ENCODE data around the gene OR56A1.
"Not testable (repeated sequence)": the region's sequence is repeated elsewhere in the genome, so short reads cannot be mapped to it uniquely, and the experiment has no call there.

The OR56A1 gene, protein sequence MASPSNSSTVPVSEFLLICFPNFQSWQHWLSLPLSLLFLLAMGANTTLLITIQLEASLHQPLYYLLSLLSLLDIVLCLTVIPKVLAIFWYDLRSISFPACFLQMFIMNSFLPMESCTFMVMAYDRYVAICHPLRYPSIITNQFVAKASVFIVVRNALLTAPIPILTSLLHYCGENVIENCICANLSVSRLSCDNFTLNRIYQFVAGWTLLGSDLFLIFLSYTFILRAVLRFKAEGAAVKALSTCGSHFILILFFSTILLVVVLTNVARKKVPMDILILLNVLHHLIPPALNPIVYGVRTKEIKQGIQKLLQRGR

DNA sequence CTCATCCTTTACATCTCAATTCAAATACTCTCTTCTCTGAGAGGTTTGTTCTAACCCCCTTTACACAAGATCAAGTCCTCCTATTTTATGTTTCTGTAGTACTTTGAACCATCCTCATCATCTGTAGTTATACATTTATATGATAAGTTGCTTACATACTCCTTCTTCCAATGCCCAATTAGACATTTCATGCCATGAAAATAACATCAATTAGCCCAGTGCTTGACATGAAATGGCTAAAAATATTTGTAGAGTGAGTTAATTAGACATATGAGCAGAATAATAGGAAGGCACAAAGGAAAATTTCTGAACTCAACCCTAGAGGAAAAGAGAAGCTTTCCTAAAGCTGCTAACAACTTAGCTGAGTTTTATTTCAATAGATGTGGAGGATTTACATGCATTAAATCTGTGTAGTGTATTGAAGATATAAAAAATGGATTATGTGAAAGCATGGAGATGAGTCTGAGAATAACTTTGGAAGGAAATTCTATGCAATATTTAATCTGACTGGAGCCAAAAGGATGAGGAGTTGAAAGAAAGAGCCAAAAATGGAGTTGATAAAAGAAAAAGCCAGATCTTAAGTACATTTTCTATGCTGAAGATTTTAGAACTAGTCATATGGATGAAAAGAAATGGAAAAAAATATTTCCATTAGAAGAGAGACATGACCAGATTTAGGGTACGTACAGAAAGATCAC, at the start of gene OR56A1:
TSS of gene OR56A1 (minus strand) at position 51 of the 698 bp plus-strand sequence. CDS start 3,066 bp downstream, outside the sequence.
- DNase-seq: no peak

DNA sequence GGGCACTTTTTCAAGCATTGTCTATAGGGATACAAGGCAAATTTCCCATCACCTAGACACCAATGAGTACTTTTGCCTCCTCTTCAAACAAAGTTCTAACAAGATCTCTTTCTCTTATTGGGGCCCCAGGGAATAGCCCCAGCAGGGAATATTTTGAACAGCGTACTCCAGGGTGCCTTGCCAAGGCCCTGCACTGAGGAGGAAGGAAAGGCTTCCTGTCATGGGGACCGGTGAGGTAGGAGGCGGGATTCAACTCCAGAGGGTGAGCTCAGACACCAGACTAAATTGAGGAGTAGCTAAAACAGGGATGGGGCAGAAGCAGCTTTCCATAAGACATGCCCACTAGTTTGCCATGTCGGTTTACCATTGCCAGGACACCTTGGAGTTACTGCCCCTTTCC, 48.9 kb upstream of the OR56A1 start:
- no peak for DNase-seq

DNA sequence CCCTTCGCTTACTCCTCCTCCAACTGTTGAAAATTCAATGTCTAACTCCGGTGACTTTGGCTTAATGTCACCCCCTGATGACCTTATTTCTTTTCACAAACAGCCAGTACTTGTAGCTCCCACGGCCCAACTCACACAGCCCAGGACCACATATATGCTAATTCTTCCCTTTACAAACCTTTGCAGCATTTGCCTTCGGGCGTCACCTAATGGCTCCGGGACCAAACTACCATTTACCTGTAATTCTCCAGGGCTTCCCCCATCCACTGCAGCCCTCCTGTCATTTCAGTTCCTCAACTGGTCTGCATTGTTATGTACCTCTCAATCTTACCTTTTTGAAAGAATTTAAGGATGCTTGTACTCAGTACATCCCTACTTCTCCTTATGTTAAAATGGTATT, 47.2 kb upstream of the OR56A1 start:
- DNase-seq: no peak

DNA sequence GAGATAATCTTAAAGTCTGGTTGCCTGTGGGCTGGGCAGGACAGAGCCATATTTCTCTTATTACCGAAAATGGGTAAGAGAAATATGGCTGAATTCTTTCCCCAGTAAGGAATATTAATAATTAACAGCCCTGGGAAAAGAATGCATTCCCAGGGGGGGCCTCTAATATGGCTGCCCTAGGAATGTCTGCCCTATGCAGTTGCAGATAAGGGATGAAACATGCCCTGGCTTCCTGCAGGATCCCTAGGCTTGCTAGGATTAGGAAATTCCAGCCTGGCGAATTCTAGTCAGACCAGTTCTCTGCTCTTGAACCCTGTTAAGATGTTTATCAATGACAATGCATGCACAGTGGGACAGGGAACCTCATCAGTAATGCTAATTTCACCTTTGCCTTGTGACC, 45.9 kb upstream of the OR56A1 start:
- not testable (repeated sequence) for DNase-seq

DNA sequence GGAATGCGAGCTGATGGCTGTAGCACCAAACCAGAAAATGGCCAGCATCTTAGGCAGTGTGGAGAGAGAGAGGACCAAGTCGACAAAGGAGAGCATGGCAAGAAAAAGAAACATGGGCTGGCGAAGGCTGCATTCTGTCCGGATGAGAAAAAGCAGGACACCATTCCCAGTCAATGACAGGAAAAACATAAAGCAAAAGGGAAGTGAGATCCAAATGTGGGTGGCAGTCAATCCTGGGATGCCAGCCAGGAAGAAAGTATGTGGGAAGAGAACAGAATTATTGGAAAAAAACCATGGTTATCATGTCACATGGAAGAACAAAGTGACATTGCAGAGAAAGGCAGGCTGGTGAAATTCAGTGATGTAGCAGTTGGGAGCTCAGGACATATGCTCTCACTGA, 36.9 kb upstream of the OR56A1 start:
- no peak for DNase-seq

DNA sequence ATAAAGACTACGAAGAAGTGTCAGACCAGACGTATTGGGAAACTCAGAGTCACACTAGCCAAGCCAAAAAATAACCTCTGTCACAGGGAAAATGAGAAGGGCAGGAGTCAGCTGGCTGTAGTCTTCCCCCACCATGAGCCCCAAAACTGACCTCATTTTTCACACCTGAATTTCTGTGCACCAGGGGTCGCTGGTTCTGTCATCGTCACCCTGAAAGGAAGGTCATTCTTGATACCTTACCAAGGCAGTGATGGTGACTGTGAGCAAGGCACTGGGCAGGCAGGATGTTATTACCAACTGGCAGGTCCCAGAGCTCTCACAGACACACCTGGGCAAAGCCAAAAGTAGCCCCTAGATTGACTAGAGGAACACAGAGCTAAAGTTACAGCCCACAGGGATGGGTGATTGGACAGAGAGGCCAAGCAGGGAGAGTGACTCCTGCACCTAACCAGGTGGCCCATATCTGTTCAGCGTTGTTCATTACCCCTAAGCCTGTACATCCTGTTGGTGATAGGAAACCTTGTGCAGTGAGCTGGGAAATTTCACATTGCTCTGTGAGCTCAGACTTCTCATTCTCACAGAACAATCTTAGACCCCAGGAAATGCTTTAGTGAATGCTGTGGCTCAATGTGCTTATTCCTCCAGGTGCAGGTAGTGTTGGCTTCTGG, 32.3 kb upstream of the OR56A1 start:
- no peak for DNase-seq

DNA sequence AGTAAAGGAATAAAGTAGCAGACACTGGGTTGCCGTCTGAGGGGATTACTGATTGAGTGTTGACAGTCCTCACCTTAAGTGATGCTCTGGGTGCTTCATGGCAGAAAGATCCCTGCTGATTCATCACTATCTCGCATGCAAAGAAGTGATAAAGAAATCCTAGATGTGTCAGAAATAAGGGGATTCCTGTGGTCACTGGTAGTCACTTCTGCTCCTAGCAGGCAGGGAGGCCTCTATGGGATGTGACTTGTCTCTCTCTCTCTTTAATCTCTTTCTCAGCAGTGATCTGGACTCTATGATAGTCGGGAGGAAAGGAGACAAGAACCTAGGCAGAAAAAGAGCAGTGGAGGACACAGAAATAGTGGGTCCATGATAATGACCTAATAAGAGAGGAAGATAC, 30.9 kb upstream of the OR56A1 start:
- DNase-seq: no peak

DNA sequence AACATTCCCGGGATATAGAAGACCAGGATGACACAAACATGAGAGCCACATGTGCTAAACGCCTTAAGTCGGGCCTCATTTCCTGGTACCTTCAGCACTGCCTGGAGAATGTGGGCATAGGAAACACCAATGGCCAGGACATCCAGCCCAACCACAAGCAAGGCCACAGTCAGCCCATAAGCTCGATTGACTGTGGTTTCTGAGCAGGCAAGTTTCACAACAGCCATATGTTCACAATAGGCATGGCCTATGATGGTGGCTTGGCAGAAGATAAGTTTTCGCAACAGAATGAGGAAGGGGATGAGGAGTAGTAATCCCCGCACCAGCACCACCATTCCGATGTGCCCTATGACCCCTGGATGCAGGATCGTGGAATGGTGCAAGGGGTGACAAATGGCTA, 26.9 kb upstream of the OR56A1 start:
- no peak for DNase-seq

DNA sequence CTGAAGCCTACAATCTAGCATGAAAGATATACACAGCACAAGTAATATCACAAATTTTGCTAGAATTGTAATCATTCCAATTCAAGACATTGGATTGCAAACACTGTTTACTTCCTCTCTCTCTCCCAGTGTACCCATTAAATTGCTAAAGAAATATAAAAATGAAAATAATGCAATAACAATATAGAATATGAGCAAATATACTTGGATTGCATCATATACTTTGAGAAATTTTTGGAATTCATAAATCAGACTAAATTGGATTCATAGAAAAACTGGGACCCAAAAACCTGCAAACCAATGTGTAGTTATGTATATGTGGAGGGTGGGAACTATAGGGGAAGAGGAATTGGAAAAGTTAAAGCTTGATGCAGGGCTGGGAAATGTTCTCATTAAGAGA, 25.0 kb upstream of the OR56A1 start:
- no peak for DNase-seq

DNA sequence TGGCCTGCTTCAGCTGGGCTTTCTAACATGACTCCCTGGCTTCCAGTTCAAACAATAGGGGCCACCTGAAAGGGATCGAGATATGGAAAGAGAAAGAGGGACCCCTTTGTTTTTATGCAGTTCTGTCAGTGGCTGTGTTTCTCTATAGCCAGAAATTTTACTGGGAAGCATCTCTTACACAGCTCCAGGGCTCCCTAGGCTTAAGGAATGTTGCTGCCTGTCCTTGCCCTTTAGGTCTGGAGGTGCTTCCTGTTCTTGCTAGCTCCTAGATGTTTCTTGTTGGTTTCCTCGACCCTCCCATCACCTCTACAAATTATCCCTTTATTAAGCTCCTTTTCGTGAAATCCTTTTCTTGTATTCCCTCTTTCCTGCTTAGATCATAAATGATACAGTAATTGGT, 21.8 kb upstream of the OR56A1 start:
- no peak for DNase-seq

DNA sequence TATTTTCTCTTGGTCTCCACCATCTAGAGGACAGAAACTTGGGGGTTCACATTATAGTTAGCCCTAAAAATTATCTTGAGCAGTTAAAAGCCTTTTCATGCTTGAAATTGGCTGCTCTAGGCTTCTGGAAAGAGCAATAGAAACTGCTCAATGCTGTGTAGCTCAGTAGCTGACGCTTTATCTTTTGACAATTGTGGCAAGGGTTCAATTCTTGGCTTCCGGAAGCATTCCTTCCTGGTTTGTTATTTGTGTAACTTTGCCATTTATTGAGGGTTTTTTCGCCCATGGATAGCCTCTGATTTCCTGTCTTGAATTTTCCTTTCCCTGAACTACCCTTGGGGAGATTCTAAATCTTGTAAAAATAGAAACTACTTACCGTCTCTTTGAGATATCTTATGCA, 10.3 kb upstream of the OR56A1 start:
- DNase-seq: no peak

DNA sequence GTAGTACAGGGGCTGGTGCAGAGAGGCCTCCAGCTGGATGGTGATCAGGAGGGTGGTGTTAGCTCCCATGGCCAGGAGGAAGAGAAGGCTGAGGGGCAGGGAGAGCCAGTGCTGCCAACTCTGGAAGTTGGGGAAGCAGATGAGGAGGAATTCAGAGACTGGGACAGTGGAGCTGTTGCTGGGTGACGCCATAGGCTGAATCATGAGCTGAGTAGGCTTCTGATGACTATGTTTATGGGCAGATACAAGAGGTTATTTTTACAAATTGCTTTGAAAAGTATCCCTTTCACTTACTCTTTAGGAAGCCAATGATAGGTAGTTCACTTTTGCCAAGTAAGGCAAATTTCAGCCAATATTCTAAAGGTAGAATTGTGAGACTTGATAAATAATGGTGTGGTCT, 3.1 kb downstream of the OR56A1 start:
- no peak for DNase-seq

DNA sequence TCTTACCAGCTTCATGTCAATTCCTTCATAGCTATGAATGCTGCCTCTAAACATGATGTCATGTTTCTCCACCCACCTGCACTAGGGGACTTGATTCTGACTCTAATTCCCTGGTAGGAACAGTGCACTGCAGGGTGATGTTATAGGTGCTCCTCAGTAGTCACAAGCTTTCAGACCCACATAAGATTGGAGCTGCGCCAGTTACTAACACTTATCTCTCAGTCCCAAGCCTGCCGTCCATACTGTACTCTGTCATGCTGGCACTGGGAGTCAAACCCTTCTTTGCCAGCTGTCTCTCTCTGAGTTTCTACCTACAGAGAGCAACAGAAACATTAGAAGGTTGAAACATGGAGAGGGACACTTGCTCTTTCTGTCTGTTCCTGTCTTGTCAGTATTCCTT, 5.5 kb downstream of the OR56A1 start:
- no peak for DNase-seq

DNA sequence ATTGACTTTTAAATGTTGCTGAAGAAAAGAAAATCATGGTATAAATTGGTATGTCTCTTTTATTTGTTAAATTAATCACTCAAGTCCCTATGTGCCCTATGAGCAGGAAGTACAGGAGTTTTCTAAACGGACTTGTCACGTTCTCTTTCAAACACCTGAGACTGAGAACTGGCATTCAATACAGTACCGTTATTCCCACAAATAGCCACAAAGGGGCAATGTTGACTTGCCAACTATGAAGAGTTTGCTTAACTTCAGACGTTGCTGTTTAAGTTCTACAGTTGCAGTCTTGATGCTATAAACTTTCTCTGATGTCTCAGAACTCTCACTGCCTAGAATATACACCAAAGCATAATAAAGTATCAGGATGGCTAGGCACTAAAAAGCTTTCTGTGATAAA, 7.6 kb downstream of the OR56A1 start:
- no peak for DNase-seq

DNA sequence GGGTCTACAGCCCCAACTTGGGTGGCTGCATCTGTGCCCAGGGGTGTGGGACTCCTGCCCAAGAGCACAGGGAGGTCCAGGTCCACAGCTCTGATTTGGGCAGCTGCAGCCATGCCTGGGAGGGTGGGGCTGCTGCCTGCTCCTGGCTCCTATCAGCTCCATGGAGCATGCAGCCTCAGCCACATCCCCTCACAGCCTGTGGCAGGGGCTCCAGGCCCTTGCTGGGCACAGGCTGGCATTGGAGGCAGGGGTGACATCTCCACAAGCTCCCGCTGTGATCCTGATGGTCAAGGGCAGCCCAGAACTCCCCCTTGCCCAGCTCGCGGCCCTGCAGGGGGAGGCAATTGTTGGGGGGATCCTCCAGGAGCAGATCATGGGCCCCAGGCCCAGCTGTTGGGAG, 17.5 kb downstream of the OR56A1 start:
- no peak for DNase-seq

DNA sequence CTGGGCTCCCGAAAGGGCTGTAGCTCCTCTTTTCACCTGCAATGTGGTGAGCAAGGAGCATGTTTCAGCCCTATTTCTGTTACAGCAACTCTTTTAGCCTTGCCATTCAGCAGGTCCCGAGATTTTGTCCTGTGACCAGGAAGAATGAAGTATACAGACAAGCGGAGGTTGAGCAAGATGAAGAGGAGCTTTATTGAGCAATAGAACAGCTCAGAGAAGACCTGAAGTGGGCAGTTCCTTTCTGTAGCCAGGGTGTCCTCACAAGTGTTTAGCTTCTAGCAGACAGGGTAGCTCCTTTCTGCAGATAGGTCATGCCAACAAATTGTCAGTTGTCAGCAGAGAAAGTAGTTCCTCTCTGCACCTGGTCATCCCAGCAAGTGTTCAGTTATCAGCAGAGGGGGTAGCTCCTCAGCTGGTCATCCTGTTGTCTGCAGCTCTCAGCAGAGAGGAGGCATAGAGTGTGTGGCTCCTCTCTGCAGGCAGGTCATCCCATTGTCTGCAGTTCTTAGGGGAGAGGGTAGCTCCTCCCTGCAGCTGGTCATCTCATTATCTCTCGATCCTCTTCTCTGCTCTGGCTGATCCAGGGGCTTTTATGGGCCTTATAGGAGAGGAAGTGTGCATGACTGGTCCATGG, 18.4 kb downstream of the OR56A1 start:
- no peak for DNase-seq

DNA sequence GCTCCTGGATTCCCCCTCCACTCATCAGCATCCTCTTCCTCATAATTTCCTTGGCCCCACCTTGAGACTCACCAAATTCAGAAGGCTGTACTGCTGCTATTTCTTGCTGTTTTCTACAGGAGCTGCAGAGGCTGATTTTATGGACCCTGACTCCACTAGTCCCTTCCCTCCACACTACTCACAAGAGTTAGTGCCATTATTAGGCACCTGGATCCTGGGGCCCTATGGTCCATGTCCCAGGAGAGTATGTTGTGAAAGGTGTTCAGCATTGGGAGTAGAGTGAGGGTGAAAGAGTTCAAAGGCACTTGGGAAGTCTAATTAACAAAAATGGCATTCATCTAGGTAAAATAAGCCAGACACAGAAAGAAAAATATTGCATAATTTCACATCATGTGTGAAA, 23.7 kb downstream of the OR56A1 start, which contains the start of gene OR56A4:
TSS of gene OR56A4 (minus strand) at position 101 of the 400 bp plus-strand sequence. CDS start 3,954 bp downstream, outside the sequence.
- DNase-seq: no peak

DNA sequence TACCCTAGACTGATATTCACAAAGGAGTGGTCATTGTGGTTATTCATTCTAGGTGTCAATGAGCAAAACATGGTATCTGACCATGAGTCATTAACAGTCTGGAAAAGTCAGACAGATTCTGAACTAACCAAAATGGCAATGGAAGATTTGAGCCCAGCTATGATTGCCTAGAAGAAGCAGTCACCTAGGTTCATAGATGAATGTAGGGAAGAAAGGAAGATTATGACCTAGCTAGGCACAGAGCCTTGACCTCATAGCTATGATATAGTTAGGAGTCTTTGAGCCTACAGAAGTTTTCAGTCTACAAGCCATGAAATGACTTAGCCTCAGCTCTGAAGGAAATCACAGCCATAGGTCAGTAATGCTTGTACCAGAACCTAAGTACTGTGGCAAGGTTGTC, 24.2 kb downstream of the OR56A1 start:
- DNase-seq: no peak

DNA sequence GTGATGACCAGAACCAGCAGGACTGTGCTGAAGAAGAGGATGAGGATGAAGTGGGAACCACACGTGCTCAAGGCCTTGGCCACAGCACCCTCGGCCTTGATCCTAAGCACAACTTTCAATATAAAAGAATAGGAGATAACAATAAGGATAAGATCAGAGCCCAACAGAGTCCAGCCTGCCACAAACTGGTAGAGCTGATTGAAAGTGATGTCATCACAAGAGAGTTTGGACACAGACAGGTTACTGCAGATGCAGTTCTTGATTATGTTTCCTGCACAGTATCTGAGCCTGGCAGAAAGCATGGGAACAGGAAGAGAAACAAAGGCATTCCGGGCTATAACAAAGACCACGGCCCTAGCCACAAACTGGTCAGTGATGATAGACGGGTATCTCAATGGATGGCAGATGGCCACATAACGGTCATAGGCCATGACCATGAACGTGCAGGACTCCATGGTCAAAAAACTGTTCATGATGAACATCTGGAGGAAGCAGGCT, 28.3 kb downstream of the OR56A1 start:
- DNase-seq: no peak

DNA sequence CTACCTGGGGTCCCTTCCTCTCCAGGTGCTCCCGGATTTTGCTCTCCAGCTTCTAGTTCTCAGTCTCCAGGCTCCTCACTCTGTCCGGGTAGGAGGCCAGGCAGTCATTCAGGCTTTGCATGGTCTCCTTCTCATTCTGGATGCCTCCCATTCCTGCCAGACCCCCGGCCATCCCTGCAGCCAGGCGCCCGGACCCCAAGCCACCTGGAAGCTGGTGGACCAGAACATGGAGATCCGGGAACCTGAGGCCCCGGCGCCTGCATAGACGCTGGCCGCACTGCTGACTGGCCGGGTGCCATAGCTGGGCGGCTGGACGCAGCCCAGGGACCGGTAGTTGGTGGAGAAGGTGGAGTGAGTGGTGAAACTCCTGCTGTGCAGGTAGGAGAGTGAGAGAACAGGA, 35.8 kb downstream of the OR56A1 start:
- DNase-seq: no peak

DNA sequence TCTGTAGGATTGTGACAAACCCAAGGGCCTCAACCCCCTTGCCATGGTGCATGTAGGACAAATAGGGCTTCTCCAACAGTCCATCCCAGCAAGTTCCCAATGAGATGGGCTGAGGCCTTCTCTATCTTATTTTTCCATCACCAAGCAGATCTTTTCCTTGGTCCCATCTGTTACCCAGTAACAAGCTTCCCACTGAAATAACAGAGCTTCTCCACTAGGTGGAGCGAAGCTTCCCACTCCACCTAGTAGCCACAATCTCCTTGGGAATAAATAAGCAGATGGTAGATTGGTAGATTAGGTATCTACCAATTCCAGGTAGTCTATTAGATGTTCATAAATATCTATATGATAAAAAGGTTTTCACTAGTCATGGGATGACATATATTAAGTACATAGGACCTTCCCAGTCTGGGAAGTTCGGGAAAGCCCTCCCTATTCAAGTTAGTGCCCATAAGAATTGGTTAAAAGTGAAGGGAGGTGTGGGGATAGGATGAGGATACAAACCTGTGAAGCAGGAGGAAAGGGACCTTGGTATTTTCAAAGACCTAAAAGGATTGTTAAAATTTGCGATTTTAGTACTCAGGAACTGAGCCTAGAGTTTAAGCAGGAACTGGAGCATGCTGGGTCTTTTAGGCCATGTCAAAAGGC, 37.8 kb downstream of the OR56A1 start:
- DNase-seq: no peak

DNA sequence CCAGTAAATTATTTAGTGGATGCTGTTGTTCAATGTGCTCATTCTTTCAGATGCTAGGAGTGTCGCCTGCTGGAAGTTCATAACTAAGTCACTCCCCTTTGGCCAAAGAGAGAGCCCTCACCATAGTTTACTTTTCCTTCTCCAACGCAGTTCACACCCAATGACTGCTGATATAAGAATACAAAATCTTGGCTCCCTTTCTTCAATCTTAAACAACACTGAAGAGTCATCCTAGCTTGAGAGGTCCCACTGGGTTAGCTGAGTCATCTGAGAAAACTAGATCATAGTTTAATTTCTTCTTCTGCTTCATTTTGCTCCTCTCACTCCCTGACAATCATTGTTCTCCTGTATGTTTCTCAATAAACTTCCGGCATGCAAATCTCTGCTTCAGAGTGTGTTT, 38.4 kb downstream of the OR56A1 start:
- DNase-seq: no peak

DNA sequence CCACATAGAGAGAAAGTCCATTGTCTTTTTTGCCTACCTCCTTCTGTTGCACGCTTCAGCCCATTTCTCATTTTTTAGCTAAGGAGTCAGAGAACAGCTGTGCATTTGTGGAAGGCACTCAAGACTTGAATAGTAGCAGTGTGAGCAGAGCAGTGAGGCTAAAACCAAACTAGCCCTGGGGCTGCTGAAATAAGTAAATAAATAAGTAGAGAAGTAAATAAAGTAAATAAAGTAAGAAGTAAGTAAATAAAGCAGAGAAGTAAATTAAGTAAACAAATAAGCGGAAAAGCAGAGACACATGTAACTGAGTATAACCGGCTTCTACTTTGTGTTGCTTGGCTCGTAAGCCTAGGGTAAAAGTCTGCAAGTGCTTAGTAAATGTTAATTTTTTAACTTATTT, 41.4 kb downstream of the OR56A1 start:
- DNase-seq: no peak
